Suprapubic skin (tissue), 4 donors: Measurements from ENCODE around the gene C1QTNF2.

Source experiments
- CTCF ChIP-seq, 2 donors: fragments of 200-600 bp in 1 of 2; fragments of 450-650 bp in 1 of 2; sonication (generic) in 1 of 2; IDR thresholded peaks; one replicate each; pipeline ENCODE4 v1.5.1; 2016 to 2019; ENCODE audit warnings: antibody characterized with exemption in 2 of 2, mild to moderate bottlenecking in 1 of 2, moderate library complexity in 1 of 2
- POLR2A ChIP-seq, 2 donors: fragments of 450-650 bp; IDR thresholded peaks; one replicate each; pipeline ENCODE4 v1.6.1; 2017; ENCODE audit warnings: antibody characterized with exemption in 2 of 2, mild to moderate bottlenecking in 2 of 2, moderate library complexity in 2 of 2
- POLR2AphosphoS5 ChIP-seq, 3 donors: sonication (generic); formaldehyde crosslinking; IDR thresholded peaks; one replicate each; pipeline ENCODE4 v1.6.1; 2017; ENCODE audit warnings: antibody characterized with exemption in 3 of 3

DNA sequence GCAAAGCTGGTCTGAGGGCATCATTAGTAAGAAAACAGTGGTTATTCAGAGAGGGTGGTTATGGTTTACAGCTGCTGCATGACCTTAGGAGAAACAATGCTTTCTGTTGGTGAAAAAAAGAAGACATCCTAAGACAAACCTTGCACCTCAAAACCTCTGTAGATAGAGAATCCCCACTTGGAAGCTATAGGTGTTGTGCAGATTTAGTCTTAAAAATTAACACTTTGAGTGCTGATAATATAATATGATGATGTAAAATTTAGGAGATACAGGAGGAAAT is 49.8 kb upstream of the C1QTNF2 start:
- no peak for TF ChIP-seq POLR2AphosphoS5 (IDR thresholded peaks at IDR 0.05)
- TF ChIP-seq CTCF (IDR thresholded peaks at IDR 0.05), result no peak
- TF ChIP-seq POLR2A (IDR thresholded peaks at IDR 0.05), result no peak
